Measurements from ENCODE around the gene SLC43A2. TPM values are rescaled to one million over a fixed set of nuclear protein-coding genes. Genes with fewer than 3 reads are reported as not detected.

Gene SLC43A2
- total RNA-seq, 1 experiment from 2014 or later, result 12.9 TPM

GRCh38 chr17:1574697-1575471 is 53.8 kb downstream of the SLC43A2 start:
- no peak overlapping the region for H4K8ac ChIP-seq (replicated peaks; ENCODE audit: insufficient read length, low read depth, low read length)
- Mint-ChIP-seq H3K27me3 (ENCODE audit: low read depth) (peaks cover 2% of the 10 kb centered on the region; the same call in 1 of the 2 replicates), H3K27ac (peak overlapping the region in 1 of 3 experiments; percentile 92; a peak in 1 of 7 replicates), H3K4me3 (no peak overlapping the region; a peak in 1 of 5 replicates), H3K4me1 (peaks cover 23 to 37% of the 10 kb centered on the region in 2 experiments), H3K36me3 (ENCODE audit: insufficient read depth in 1 of 3, low read depth in 3 of 3) (peaks cover 0 to 1% (median 0%) of the 10 kb centered on the region in 3 experiments; a peak in 1 of 7 replicates), H3K9me3 (no peaks in the 10 kb centered on the region)
- H3K27ac ChIP-seq (ENCODE audit: insufficient read length, low read depth, low read length), result no peak overlapping the region
- no peaks in the 10 kb centered on the region for H3K9me3 ChIP-seq (ENCODE audit: control insufficient read depth, low read depth, low read length)
- H3K18ac ChIP-seq (ENCODE audit: insufficient read length, low read depth, low read length), result peak overlapping the region; percentile 9
- H3K9ac ChIP-seq (ENCODE audit: extremely low read depth, insufficient read length, low read length), result no peak overlapping the region
- no peaks in the 10 kb centered on the region for H3K27me3 ChIP-seq (ENCODE audit: insufficient read depth, low read length)
- TF ChIP-seq CTCF (conservative IDR thresholded peaks at IDR 0.05), result peak; percentile 16; the same call in 1 of the 3 replicates
- no peak overlapping the region for H4K5ac ChIP-seq (ENCODE audit: insufficient read length, low read depth, low read length)
- no peaks in the 10 kb centered on the region for H3K79me2 ChIP-seq (ENCODE audit: insufficient read depth, low read length)
- no peak overlapping the region for H2BK120ac ChIP-seq (ENCODE audit: low read depth, low read length, poor library complexity, severe bottlenecking)
- H3K14ac ChIP-seq (ENCODE audit: insufficient read depth, low read length), result no peak overlapping the region; the same call in 1 of the 2 replicates
- H3T11ph ChIP-seq (ENCODE audit: low read length), result no peak overlapping the region
- H2BK12ac ChIP-seq (ENCODE audit: insufficient read length, low read depth, low read length), result no peak overlapping the region
- no peaks in the 10 kb centered on the region for H4K20me1 ChIP-seq (ENCODE audit: control insufficient read depth, insufficient read depth, insufficient read length)
- no peak overlapping the region for H2AK5ac ChIP-seq (ENCODE audit: insufficient read length, low read length)
- DNase-seq, result peak; percentile 90
- H3K4ac ChIP-seq (ENCODE audit: low read depth, low read length), result no peak overlapping the region
- H3K23me2 ChIP-seq (ENCODE audit: insufficient read length, low read depth, low read length, poor library complexity, severe bottlenecking), result no peaks in the 10 kb centered on the region
- no peak overlapping the region for H2AFZ ChIP-seq (ENCODE audit: low read length)
- H3K56ac ChIP-seq (ENCODE audit: insufficient read length, low read depth, low read length), result no peak overlapping the region
- H3K4me2 ChIP-seq (ENCODE audit: insufficient read depth, insufficient read length, low read length), result no peak overlapping the region
- no peak overlapping the region for H2BK20ac ChIP-seq (ENCODE audit: low read depth, low read length, poor library complexity, severe bottlenecking)
- H2BK5ac ChIP-seq (ENCODE audit: insufficient read length, low read length), result no peak overlapping the region
- no peak overlapping the region for H3K23ac ChIP-seq (ENCODE audit: insufficient read length, low read depth, low read length)
- H4K91ac ChIP-seq (ENCODE audit: insufficient read length, low read depth, low read length), result no peak overlapping the region
- no peaks in the 10 kb centered on the region for H3K79me1 ChIP-seq (ENCODE audit: insufficient read depth, low read depth, low read length, poor library complexity, severe bottlenecking)
- H3K4me1 ChIP-seq (ENCODE audit: insufficient read depth, low read length), result 0 out of 2 replicates have a peak, but pooled peaks cover 4% of the 10 kb centered on the region
- H2BK15ac ChIP-seq (ENCODE audit: low read depth, low read length), result no peak overlapping the region
- no CpG with 5 or more reads among the region's 45 CpGs for WGBS (ENCODE audit: extremely low coverage, insufficient read length, low lambda C conversion rate)

Measured in H9 (cell line).